ENCODE results near the gene TGFA.

DNA sequence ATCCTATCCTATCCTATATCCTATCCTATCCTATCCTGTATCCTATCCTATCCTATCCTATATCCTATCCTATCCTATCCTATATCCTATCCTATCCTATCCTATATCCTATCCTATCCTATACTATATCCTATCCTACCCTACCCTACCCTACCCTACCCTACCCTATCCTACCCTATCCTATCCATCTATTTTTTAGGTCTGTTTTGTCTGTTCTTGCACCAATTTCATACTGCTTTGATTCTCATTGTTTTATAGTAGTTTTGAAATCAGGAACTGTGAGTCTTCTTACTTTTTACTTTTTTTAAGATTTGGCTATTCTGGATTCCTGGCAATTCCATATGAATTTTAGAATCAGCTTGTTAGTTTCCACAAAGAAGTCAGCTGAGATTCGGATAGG lies 118.5 kb downstream of the TGFA start:
- TF ChIP-seq, protein P1, sequence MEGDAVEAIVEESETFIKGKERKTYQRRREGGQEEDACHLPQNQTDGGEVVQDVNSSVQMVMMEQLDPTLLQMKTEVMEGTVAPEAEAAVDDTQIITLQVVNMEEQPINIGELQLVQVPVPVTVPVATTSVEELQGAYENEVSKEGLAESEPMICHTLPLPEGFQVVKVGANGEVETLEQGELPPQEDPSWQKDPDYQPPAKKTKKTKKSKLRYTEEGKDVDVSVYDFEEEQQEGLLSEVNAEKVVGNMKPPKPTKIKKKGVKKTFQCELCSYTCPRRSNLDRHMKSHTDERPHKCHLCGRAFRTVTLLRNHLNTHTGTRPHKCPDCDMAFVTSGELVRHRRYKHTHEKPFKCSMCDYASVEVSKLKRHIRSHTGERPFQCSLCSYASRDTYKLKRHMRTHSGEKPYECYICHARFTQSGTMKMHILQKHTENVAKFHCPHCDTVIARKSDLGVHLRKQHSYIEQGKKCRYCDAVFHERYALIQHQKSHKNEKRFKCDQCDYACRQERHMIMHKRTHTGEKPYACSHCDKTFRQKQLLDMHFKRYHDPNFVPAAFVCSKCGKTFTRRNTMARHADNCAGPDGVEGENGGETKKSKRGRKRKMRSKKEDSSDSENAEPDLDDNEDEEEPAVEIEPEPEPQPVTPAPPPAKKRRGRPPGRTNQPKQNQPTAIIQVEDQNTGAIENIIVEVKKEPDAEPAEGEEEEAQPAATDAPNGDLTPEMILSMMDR (IDR thresholded peaks at IDR 0.05 in 2 of 3, conservative IDR thresholded peaks at IDR 0.05 in 1 of 3; ENCODE audit: control insufficient read depth in 2 of 3, extremely low read depth in 1 of 3, insufficient read depth in 1 of 3, low read depth in 3 of 3, low read length in 3 of 3) = no peak
- TF ChIP-seq JUND (IDR thresholded peaks at IDR 0.05; ENCODE audit: low read depth, low read length) = no peak
- TF ChIP-seq, protein P2, sequence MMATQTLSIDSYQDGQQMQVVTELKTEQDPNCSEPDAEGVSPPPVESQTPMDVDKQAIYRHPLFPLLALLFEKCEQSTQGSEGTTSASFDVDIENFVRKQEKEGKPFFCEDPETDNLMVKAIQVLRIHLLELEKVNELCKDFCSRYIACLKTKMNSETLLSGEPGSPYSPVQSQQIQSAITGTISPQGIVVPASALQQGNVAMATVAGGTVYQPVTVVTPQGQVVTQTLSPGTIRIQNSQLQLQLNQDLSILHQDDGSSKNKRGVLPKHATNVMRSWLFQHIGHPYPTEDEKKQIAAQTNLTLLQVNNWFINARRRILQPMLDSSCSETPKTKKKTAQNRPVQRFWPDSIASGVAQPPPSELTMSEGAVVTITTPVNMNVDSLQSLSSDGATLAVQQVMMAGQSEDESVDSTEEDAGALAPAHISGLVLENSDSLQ (IDR thresholded peaks at IDR 0.05) = no peak
- no peak for TF ChIP-seq ZSCAN29 (IDR thresholded peaks at IDR 0.05)
- no peak for TF ChIP-seq POLR2A (IDR thresholded peaks at IDR 0.05; ENCODE audit: low read depth, low read length)
- no peak for TF ChIP-seq SP1 (IDR thresholded peaks at IDR 0.05; ENCODE audit: low read depth, low read length)
- no peak for TF ChIP-seq EP300 (IDR thresholded peaks at IDR 0.05; ENCODE audit: borderline replicate concordance in 1 of 2, control insufficient read depth in 1 of 2, low read depth in 2 of 2, low read length in 2 of 2)
- TF ChIP-seq MTA3 (IDR thresholded peaks at IDR 0.05; ENCODE audit: borderline replicate concordance, low read length) = no peak
- TF ChIP-seq POLR2AphosphoS5 (IDR thresholded peaks at IDR 0.05; ENCODE audit: low read length) = no peak
